Tibial nerve (tissue), 3 donors: ENCODE measurements around the gene EPG5.

Experiments
- CTCF ChIP-seq, 5 experiments: fragments of 200-600 bp in 3 of 5; fragments of 450-650 bp in 2 of 5; sonication (generic) in 3 of 5; IDR thresholded peaks; one replicate each; pipeline ENCODE4 v1.5.1; 2016 to 2019; ENCODE audit warnings: antibody characterized with exemption in 5 of 5, mild to moderate bottlenecking in 3 of 5, moderate library complexity in 2 of 5
- POLR2A ChIP-seq, 2 donors: fragments of 450-650 bp; IDR thresholded peaks; one replicate each; pipeline ENCODE4 v1.6.1; 2017; ENCODE audit warnings: antibody characterized with exemption in 2 of 2, mild to moderate bottlenecking in 2 of 2, moderate library complexity in 2 of 2

DNA sequence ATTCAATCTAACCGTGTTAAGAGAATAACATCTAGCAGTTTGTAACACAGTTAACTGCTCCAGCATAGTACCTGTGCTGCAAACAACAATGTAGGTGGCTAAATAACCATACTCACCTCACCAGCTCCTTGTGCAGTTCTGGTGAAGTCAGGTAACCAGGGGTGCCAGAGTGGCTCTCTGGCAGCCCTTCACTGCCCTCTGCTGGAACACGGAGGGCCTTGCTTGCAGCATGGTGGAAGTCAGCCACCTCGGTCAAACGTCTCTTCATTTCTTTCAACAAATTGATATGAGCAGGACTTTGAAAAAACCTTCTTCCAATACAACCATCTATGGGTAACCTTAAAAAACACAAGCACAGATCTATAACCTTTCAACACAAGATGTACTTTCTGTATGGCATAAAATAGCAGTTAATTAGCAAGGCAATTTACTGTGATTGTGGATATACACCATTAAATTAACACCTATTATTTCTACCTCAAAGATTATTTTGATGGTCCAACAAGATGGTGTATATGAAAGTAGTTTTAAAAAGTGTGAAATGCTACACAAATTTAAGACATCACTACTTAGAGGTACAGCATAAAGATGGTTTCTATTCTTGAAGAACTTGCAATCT lies 56.6 kb downstream of the EPG5 start:
- TF ChIP-seq CTCF (IDR thresholded peaks at IDR 0.05) (peak; percentile 23 to 42 (median 35)), POLR2A (IDR thresholded peaks at IDR 0.05) (no peak)
